GM23338 (cell line): Measurements from ENCODE around the gene TMBIM6. TPM values are rescaled to one million over a fixed set of nuclear protein-coding genes. Genes with fewer than 3 reads are reported as not detected.

Experiments
- ATAC-seq: fragments of 200-7000 bp; cut with Tn5 transposase; 3 replicates; pipeline ENCODE4 v1.9.1; 2020
- DNase-seq: peaks from one replicate; pipeline ENCODE4 v3.0.0-alpha.2; 2015; ENCODE audit warnings: low spot score
- H2AFZ ChIP-seq: fragments of 200-600 bp; sonication (generic); 2 replicates; pipeline ENCODE4 v1.8.0; 2016; ENCODE audit warnings: antibody characterized with exemption, mild to moderate bottlenecking, moderate library complexity
- H3F3A ChIP-seq: fragments of 200-600 bp; sonication (generic); replicated peaks from 2 replicates; pipeline ENCODE4 v1.8.0; 2017; ENCODE audit warnings: antibody characterized with exemption, mixed run types, low read depth
- H3K27ac ChIP-seq: fragments of 200-600 bp; sonication (generic); 2 replicates; pipeline ENCODE4 v1.6.1; 2016; ENCODE audit warnings: low read depth
- H3K27me3 ChIP-seq: fragments of 200-600 bp; sonication (generic); 2 replicates; pipeline ENCODE4 v1.8.0; 2016; ENCODE audit warnings: mild to moderate bottlenecking, mixed run types, moderate library complexity; ENCODE audit not compliant: insufficient read depth
- H3K36me3 ChIP-seq: fragments of 200-600 bp; sonication (generic); 2 replicates; pipeline ENCODE4 v1.8.0; 2016; ENCODE audit warnings: mild to moderate bottlenecking; ENCODE audit not compliant: insufficient read depth
- H3K4me1 ChIP-seq: fragments of 200-600 bp; sonication (generic); 2 replicates; pipeline ENCODE4 v1.8.0; 2016; ENCODE audit warnings: mild to moderate bottlenecking, moderate library complexity; ENCODE audit not compliant: insufficient read depth
- H3K4me2 ChIP-seq: fragments of 200-600 bp; sonication (generic); 2 replicates; pipeline ENCODE4 v1.7.1; 2017; ENCODE audit warnings: mixed run types
- H3K4me3 ChIP-seq: fragments of 200-600 bp; sonication (generic); 2 replicates; pipeline ENCODE4 v1.6.1; 2016; ENCODE audit warnings: mixed run types
- H3K79me2 ChIP-seq: fragments of 200-600 bp; sonication (generic); replicated peaks from 2 replicates; pipeline ENCODE4 v1.8.0; 2017; ENCODE audit warnings: mild to moderate bottlenecking; ENCODE audit not compliant: insufficient read depth
- H3K9me2 ChIP-seq: fragments of 200-600 bp; sonication (generic); 2 replicates; pipeline ENCODE4 v1.8.0; 2017; ENCODE audit not compliant: insufficient read depth
- H4K20me1 ChIP-seq: fragments of 200-600 bp; sonication (generic); replicated peaks from 2 replicates; pipeline ENCODE4 v1.8.0; 2017; ENCODE audit warnings: mild to moderate bottlenecking; ENCODE audit not compliant: insufficient read depth
- H3K27ac Mint-ChIP-seq: 2 replicates; pipeline ENCODE4 v1.8.0; 2020; ENCODE audit warnings: inconsistent platforms, mild to moderate bottlenecking, moderate library complexity, mixed read lengths
- H3K27me3 Mint-ChIP-seq: 3 replicates; pipeline ENCODE4 v1.8.0; 2022; ENCODE audit warnings: low read depth, mild to moderate bottlenecking, moderate library complexity, mixed read lengths, inconsistent platforms; ENCODE audit not compliant: insufficient read depth, poor library complexity
- H3K36me3 Mint-ChIP-seq: 3 replicates; pipeline ENCODE4 v1.8.0; 2021; ENCODE audit warnings: low read depth, mild to moderate bottlenecking, inconsistent platforms, moderate library complexity, mixed read lengths
- H3K4me1 Mint-ChIP-seq: 3 replicates; pipeline ENCODE4 v1.8.0; 2020; ENCODE audit warnings: mild to moderate bottlenecking, inconsistent platforms, mixed read lengths
- H3K4me3 Mint-ChIP-seq: 3 replicates; pipeline ENCODE4 v1.8.0; 2021; ENCODE audit warnings: moderate library complexity, mild to moderate bottlenecking, inconsistent platforms, mixed read lengths
- H3K9me3 Mint-ChIP-seq: 3 replicates; pipeline ENCODE4 v1.8.0; 2020; ENCODE audit warnings: moderate library complexity, mild to moderate bottlenecking, inconsistent platforms, mixed read lengths
- CREB1 ChIP-seq: fragments of 250-450 bp; sonication (Bioruptor Pico); IDR thresholded peaks from 2 replicates; pipeline ENCODE4 v1.5.0; 2020; ENCODE audit warnings: low read depth, mild to moderate bottlenecking, moderate library complexity
- CTCF ChIP-seq, 2 experiments: fragments of 200-600 bp in 1 of 2; sonication (generic) in 1 of 2; conservative IDR thresholded peaks; 2 replicates each; pipeline versions ENCODE4 v1.5.1 to v1.6.1; 2016 to 2017; ENCODE audit warnings: antibody characterized with exemption in 2 of 2, low read depth in 2 of 2, mild to moderate bottlenecking in 2 of 2, moderate library complexity in 1 of 2
- JUNB ChIP-seq: IDR thresholded peaks from one replicate; pipeline ENCODE4 v1.6.1; 2016; ENCODE audit warnings: antibody characterized with exemption; ENCODE audit not compliant: unreplicated experiment
- STAT1 ChIP-seq: IDR thresholded peaks from one replicate; pipeline ENCODE4 v1.6.1; 2016; ENCODE audit warnings: antibody characterized with exemption; ENCODE audit not compliant: unreplicated experiment
- ZNF331 ChIP-seq: fragments of 250-450 bp; sonication (Bioruptor Pico); IDR thresholded peaks from 2 replicates; pipeline ENCODE4 v1.5.0; 2020; ENCODE audit warnings: low read depth, mild to moderate bottlenecking, moderate library complexity
- ZNF462 ChIP-seq: fragments of 250-450 bp; sonication (Bioruptor Pico); IDR thresholded peaks from 2 replicates; pipeline ENCODE4 v1.5.0; 2020; ENCODE audit warnings: mild to moderate bottlenecking, moderate library complexity
- polyA plus RNA-seq: library from polyadenylated mRNA; unstranded; fragments of >200 nt; fragmentation: Nextera tagmentation; extraction: Ambion mirVana; gene quantifications from 2 replicates; pipeline ENCODE4 v1.2.1, GENCODE V29; 2016
- total RNA-seq: library from RNA; depleted of rRNA; stranded (reverse); fragments of >200 nt; shearing (Covaris generic); gene quantifications from 2 replicates; pipeline ENCODE4 v1.2.3, GENCODE V29; 2014

TMBIM6 gene
- total and polyA plus RNA-seq, 2 experiments from 2014 or later, result 245 to 349 TPM

- no peak for TF ChIP-seq CTCF (conservative IDR thresholded peaks at IDR 0.05; ENCODE audit: low read depth in 2 of 2)
- TF ChIP-seq STAT1, result no peak
- TF ChIP-seq JUNB, result no peak
- TF ChIP-seq CREB1 (CRISPR knock-in tag), result no peak
These were observed 21.1 kb downstream of the TMBIM6 start (continued) for GRCh38 chr12:49762468-49762847.

GRCh38 chr12:49763006-49763591 lies 21.7 kb downstream of the TMBIM6 start:
- ATAC-seq (peak; percentile 89), DNase-seq (peak; percentile 90)
- no peak overlapping the region for H2AFZ ChIP-seq
- H3K27ac ChIP-seq, result peak overlapping the region; percentile 59; the same call in 1 of the 2 replicates
- H3K27me3 ChIP-seq, result no peaks in the 10 kb centered on the region
- H3K36me3 ChIP-seq, result peaks cover 61% of the 10 kb centered on the region
- Mint-ChIP-seq H3K9me3 (no peaks in the 10 kb centered on the region), H3K4me1 (peaks cover 11% of the 10 kb centered on the region; the same call in 2 of the 3 replicates), H3K27me3 (peaks cover 6% of the 10 kb centered on the region), H3K36me3 (peaks cover 70% of the 10 kb centered on the region), H3K4me3 (no peak overlapping the region), H3K27ac (peak overlapping the region; percentile 44)
- no peak overlapping the region for H3K4me2 ChIP-seq
- H3K79me2 ChIP-seq, result no peaks in the 10 kb centered on the region
- no peaks in the 10 kb centered on the region for H3K9me2 ChIP-seq
- H3K4me1 ChIP-seq, result no peaks in the 10 kb centered on the region
- no peak for TF ChIP-seq ZNF331
- 0 out of 2 replicates have a peak, but pooled peaks have one; percentile 25 for TF ChIP-seq ZNF462 (CRISPR knock-in tag)
- TF ChIP-seq CTCF (conservative IDR thresholded peaks at IDR 0.05; ENCODE audit: low read depth in 2 of 2), result peak; percentile 87 to 88
- peaks cover 24% of the 10 kb centered on the region for H4K20me1 ChIP-seq
- no peak overlapping the region for H3K4me3 ChIP-seq
- peaks cover 26% of the 10 kb centered on the region; the same call in 1 of the 2 replicates for H3F3A ChIP-seq
